NB4 (cell line): ENCODE results near the gene INS.

ENCODE experiments used
- DNase-seq: peaks from one replicate; pipeline ENCODE4 v3.0.0; 2010; ENCODE audit warnings: low read depth
- H3K4me3 ChIP-seq: one replicate; pipeline ENCODE4 v1.5.1; 2011; ENCODE audit warnings: mild to moderate bottlenecking, low read depth, low read length, moderate library complexity
- MYC ChIP-seq: IDR thresholded peaks from 2 replicates; pipeline ENCODE4 v1.6.1; 2011; ENCODE audit warnings: low read depth, low read length
- POLR2A ChIP-seq: IDR thresholded peaks from 2 replicates; pipeline ENCODE4 v1.6.1; 2011; ENCODE audit warnings: mild to moderate bottlenecking; ENCODE audit not compliant: insufficient read length; ENCODE audit errors: extremely low read depth
- TF ChIP-seq, protein P1 (sequence below): IDR thresholded peaks from 2 replicates; pipeline ENCODE4 v1.6.1; 2011; ENCODE audit warnings: low read depth, low read length
- TF ChIP-seq, protein P2 (sequence below): IDR thresholded peaks from one replicate; pipeline ENCODE4 v1.5.1; 2012; ENCODE audit warnings: low read depth, low read length

INS gene

DNA sequence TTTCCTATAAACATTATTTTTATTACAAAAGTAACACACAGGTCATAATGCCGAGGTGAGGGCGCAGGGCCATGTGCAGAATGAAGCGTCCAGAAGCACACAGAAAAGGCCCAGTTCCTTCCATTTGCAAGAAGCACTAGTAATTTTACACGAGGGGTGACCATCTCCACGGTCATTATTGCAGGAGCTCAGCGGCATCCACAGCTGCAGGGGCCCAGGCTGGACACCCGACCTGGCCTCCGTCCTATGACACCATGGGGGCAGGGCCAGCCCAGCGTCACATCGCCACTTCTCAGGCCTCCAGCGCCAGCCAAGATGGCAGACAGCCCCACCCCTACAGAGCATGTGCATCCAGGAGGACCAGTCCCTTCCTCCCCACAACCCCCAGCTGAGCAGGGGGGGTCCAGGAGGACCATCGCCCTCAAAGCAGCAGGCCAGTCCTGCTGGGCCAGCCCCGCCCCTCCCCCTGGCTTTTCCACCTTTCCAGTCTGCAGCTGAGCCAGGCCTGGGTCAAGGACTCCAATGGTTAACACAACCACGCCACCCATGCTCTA, 25.3 kb downstream of the INS start:
- TF ChIP-seq, protein P1, sequence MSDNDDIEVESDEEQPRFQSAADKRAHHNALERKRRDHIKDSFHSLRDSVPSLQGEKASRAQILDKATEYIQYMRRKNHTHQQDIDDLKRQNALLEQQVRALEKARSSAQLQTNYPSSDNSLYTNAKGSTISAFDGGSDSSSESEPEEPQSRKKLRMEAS, result no peak
- TF ChIP-seq, protein P2, sequence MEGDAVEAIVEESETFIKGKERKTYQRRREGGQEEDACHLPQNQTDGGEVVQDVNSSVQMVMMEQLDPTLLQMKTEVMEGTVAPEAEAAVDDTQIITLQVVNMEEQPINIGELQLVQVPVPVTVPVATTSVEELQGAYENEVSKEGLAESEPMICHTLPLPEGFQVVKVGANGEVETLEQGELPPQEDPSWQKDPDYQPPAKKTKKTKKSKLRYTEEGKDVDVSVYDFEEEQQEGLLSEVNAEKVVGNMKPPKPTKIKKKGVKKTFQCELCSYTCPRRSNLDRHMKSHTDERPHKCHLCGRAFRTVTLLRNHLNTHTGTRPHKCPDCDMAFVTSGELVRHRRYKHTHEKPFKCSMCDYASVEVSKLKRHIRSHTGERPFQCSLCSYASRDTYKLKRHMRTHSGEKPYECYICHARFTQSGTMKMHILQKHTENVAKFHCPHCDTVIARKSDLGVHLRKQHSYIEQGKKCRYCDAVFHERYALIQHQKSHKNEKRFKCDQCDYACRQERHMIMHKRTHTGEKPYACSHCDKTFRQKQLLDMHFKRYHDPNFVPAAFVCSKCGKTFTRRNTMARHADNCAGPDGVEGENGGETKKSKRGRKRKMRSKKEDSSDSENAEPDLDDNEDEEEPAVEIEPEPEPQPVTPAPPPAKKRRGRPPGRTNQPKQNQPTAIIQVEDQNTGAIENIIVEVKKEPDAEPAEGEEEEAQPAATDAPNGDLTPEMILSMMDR, result no peak
- TF ChIP-seq MYC (no peak), POLR2A (no peak)
- H3K4me3 ChIP-seq, result no peak overlapping the region
- no peak for DNase-seq

DNA sequence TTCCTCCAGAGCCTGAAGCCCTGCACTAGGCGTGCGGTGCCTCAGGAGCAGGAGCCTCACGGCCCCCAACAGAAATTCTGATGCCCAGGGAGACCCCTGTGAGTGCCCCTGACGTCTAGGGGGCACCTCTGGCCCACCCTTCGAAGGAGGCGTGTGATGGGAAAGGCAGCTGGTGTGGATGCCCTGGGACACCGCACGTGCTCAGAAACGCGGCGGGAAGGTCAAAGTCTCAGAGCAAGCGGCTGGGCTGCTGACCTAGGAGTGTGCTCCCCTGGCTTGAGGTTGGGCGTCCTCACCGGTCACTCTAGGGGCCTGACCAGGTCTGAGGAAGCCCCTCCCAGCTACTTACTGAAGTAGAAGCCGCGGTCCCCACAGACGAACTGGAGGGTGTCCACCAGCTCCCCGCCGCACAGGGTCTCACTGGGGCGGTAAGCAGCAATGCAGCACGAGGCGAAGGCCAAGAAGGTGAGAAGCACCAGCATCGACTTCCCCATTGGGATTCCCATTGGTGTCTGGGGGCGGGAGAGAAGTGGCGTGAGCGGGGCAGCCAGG, 25.9 kb downstream of the INS start:
- TF ChIP-seq, protein P2, result no peak
- no peak for TF ChIP-seq MYC
- TF ChIP-seq, protein P1, result no peak
- TF ChIP-seq POLR2A, result no peak
- no peak overlapping the region for H3K4me3 ChIP-seq
- DNase-seq, result no peak

DNA sequence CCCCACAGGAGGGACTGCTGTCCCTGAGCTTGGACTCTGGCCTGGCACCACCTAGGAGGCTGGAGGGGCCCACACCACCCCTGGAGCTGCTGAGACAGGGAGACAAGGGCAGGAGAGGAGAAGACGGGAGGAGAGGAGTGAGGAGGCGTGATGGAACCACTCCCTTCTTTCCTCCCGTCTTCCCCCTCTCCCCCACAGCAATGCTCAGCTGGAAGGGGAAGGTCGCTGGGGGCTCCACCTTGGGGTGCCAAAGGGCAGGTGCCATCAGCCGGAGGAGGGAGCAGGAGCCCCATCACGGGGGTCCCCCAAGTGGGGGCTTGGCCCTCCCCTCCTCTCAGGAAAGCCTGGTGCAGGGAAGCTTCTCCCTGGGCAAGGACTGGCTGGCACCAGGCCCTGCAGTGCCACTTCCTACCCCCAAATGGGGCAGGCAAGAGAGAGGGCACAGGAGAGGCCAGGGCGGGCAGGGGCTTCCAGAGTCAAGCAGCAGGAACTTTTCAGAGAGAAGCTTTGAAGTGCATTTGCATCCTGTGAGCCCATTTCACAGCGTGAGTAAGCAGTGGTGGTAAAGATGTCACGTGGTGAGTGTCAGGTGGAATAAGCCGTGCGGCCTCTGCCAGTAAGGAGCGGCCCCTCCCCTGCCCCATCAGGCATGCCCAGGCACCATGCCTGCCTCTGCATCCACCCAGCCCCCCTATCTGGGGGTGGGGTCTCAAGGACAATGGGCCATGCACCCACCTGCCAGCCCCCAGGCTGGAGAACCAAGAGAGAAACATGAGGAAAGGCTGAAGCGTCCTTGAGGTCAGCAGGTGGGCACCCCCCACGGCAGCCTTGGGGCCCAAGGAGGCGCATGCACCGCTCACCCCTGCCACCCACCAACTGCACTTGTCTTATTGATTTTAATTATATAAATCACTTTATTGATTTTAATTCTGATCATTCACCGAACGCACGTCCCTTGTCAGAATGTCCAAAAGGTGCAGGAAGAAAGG, 26.7 kb downstream of the INS start:
- no peak overlapping the region for H3K4me3 ChIP-seq
- TF ChIP-seq, protein P1, result no peak
- TF ChIP-seq POLR2A (no peak), MYC (no peak)
- TF ChIP-seq, protein P2, result no peak
- no peak for DNase-seq

DNA sequence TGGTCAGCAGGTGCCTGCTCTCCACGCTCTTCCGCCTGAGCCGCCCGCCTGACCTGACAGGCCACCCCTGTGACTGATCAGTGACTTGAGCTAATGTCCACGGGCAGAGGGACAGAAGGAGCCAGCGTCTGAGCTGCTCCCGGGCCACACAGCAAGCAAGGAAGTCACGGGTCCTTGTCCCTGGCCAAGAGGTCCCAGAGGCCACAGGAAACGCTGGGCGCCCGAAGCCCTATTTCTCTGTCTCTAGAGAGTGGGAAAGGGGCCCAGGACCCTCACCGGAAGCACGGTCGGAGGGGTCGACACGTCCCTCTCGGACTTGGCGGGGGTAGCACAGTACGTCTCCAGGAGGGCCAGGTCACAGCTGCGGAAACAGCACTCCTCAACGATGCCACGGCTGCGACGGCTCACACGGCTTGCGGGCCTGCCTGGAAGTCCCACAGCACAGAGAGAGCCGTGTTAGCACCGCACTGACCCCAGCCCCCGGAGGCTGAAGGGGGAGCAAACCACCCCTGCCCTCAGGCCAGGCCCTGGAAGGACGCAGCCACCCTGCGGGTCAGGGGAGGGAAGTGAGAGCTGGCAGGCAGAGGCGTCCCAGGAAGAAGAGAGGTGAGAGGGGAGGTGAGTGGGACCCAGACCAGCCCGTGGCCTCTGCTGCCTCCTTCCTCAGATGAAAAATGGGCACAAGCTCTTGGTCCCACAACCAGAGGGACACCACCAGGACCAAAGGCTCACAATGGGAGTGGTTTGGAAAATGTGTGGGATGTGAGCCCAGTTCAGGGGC, 27.6 kb downstream of the INS start:
- no peak overlapping the region for H3K4me3 ChIP-seq
- TF ChIP-seq, protein P2, result no peak
- no peak for TF ChIP-seq MYC
- TF ChIP-seq, protein P1, result no peak
- TF ChIP-seq POLR2A, result no peak
- DNase-seq, result no peak

DNA sequence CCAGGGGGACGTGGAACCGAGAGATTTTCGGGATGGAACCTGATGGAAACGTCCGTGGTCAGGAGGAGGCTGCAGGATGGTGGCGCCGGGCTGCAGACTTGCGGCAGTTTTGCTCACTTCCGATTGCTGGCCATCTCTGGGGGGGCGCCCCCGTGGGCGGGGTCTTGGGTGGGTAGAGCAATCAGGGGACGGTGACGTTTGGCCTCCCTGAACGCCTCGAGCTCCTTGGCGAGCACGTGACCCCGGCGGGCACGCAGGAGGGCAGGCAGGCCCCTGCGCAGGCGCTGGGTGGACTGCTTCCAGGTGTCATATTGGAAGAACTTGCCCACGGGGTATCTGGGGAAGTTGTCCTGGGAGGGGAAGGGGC, 28.2 kb downstream of the INS start:
- DNase-seq, result no peak
- no peak overlapping the region for H3K4me3 ChIP-seq

More for the DNA sequence above, 28.2 kb downstream of the INS start:
- TF ChIP-seq POLR2A, result no peak
- TF ChIP-seq, protein P2, result no peak
